Pulmonary artery endothelial cell (primary cell): ENCODE results near the gene G6PC1. TPM values are rescaled to one million over a fixed set of nuclear protein-coding genes. Genes with fewer than 3 reads are reported as not detected.

Experiments used
- DNase-seq: peaks from one replicate; pipeline ENCODE4 v3.0.0-alpha.2; 2011; ENCODE audit warnings: low read depth, low spot score
- total RNA-seq: library from RNA; depleted of rRNA; stranded (reverse); fragments of >200 nt; gene quantifications from 2 replicates; pipeline ENCODE4 v1.2.3, GENCODE V29; 2014

The G6PC1 gene
- total RNA-seq, 1 donor from 2014 or later = not detected

GRCh38 chr17:42937712-42938596 is 37.4 kb downstream of the G6PC1 start:
- no peak for DNase-seq

- DNase-seq = no peak
Measured at GRCh38 chr17:42944211-42944610, 43.6 kb downstream of the G6PC1 start.

- DNase-seq = no peak
Measured at GRCh38 chr17:42946812-42947211, 46.2 kb downstream of the G6PC1 start.

GRCh38 chr17:42950044-42950783 is 49.6 kb downstream of the G6PC1 start:
- DNase-seq = no peak

Other genes with a start within 250 kb of the G6PC1 start
- 3.6 and 4.4 TPM in 2 replicates for gene TUBG2, start 241.5 kb upstream of the G6PC1 start, total RNA-seq
- gene PLEKHH3, start 223.8 kb upstream of the G6PC1 start, total RNA-seq = 6.3 and 8.5 TPM in 2 replicates
- gene CCR10, start 219.0 kb upstream of the G6PC1 start, total RNA-seq = 1.9 and 2.2 TPM in 2 replicates
- gene CNTNAP1, start 218.3 kb upstream of the G6PC1 start, total RNA-seq = 30.9 and 35.4 TPM in 2 replicates
- gene EZH1, start 155.8 kb upstream of the G6PC1 start, total RNA-seq = 7.5 and 13.4 TPM in 2 replicates
- 2.1 and 5.4 TPM in 2 replicates for gene RAMP2, start 139.6 kb upstream of the G6PC1 start, total RNA-seq
- 39.0 and 55.6 TPM in 2 replicates for gene VPS25, start 127.3 kb upstream of the G6PC1 start, total RNA-seq
- 0.33 and 2.6 TPM in 2 replicates for gene WNK4, start 120.2 kb upstream of the G6PC1 start, total RNA-seq
- 71.8 and 73.5 TPM in 2 replicates for gene COA3, start 102.1 kb upstream of the G6PC1 start, total RNA-seq
- 0.04 TPM in 1 of 2 replicates, not detected in the other for gene CNTD1, start 101.9 kb upstream of the G6PC1 start, total RNA-seq
- 172 and 180 TPM in 2 replicates for gene BECN1, start 76.5 kb upstream of the G6PC1 start, total RNA-seq
- gene PSME3, start 67.4 kb upstream of the G6PC1 start, total RNA-seq = 89.3 and 111 TPM in 2 replicates
- gene AOC2, start 56.2 kb upstream of the G6PC1 start, total RNA-seq = 0.26 and 0.49 TPM in 2 replicates
- 0.04 TPM in 1 of 2 replicates, not detected in the other for gene AOC3, start 49.6 kb upstream of the G6PC1 start, total RNA-seq
- gene AARSD1, start 63.7 kb downstream of the G6PC1 start, total RNA-seq = 22.2 and 29.3 TPM in 2 replicates
- gene PTGES3L, start 79.3 kb downstream of the G6PC1 start, total RNA-seq = 0.26 TPM in 1 of 2 replicates, not detected in the other
- gene RUNDC1, start 79.8 kb downstream of the G6PC1 start, total RNA-seq = 11.7 and 12.5 TPM in 2 replicates
- 827 and 1,178 TPM in 2 replicates for gene RPL27, start 97.6 kb downstream of the G6PC1 start, total RNA-seq
- gene IFI35, start 106.0 kb downstream of the G6PC1 start, total RNA-seq = 15.0 and 20.3 TPM in 2 replicates
- gene VAT1, start 121.6 kb downstream of the G6PC1 start, total RNA-seq = 226 and 227 TPM in 2 replicates
- gene RND2, start 124.4 kb downstream of the G6PC1 start, total RNA-seq = 0.35 and 0.46 TPM in 2 replicates
- 21.2 and 38.1 TPM in 2 replicates for gene BRCA1, start 224.6 kb downstream of the G6PC1 start, total RNA-seq